ENCODE measurements around the gene ADGRG3.
"Not testable (repeated sequence)": the region's sequence is repeated elsewhere in the genome, so short reads cannot be mapped to it uniquely, and the experiment has no call there.

The ADGRG3 gene

DNA sequence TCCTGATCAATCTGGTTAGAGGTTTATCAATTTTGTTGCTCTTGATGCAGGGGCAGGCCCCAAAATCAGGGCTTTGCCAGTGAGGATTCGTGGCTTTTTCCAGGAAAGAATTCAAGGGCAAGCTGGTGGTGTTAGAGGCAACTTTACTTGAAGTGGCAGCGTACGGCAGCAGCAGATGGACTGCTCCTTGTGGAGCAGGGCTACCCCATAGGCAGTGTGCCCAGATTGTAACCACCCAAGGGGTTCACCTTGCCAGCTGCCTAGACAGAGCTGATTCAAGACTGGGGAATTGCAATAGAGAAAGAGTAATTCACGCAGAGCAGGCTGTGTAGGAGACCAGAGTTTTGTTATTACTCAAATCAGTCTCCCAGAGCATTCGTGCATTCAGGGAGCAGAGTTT, 43.2 kb downstream of the ADGRG3 start (continued):
- TF ChIP-seq, protein P1, sequence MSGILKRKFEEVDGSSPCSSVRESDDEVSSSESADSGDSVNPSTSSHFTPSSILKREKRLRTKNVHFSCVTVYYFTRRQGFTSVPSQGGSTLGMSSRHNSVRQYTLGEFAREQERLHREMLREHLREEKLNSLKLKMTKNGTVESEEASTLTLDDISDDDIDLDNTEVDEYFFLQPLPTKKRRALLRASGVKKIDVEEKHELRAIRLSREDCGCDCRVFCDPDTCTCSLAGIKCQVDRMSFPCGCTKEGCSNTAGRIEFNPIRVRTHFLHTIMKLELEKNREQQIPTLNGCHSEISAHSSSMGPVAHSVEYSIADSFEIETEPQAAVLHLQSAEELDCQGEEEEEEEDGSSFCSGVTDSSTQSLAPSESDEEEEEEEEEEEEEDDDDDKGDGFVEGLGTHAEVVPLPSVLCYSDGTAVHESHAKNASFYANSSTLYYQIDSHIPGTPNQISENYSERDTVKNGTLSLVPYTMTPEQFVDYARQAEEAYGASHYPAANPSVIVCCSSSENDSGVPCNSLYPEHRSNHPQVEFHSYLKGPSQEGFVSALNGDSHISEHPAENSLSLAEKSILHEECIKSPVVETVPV (CRISPR knock-in tag; IDR thresholded peaks at IDR 0.05) = no peak
- TF ChIP-seq OSR1 (CRISPR knock-in tag; IDR thresholded peaks at IDR 0.05) = no peak
- TF ChIP-seq TOX (CRISPR knock-in tag; IDR thresholded peaks at IDR 0.05; ENCODE audit: borderline replicate concordance) = no peak

DNA sequence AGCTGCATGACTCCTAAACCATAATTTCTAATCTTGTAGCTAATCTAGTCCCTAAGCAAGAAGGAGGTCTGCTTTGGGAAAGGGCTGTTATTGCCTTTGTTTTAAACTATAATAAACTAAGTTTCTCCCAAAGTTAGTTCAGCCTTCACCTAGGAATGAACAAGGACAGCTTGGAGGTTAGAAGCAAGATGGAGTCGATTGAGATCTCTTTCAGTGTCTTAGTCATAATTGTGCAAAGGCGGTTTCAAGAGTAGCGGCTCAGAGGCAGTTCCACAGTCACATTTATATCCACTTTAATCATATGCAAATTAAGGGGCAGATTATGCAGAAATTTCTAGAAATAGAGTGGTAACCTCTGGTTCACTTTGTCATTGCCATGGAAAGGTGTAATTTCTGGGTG, 43.9 kb downstream of the ADGRG3 start:
- ATAC-seq = no peak
- TF ChIP-seq ARNTL (CRISPR knock-in tag; IDR thresholded peaks at IDR 0.05; ENCODE audit: borderline replicate concordance, low read depth) (no peak), CSDC2 (CRISPR knock-in tag; IDR thresholded peaks at IDR 0.05) (no peak), TCF4 (CRISPR knock-in tag; IDR thresholded peaks at IDR 0.05; ENCODE audit: borderline replicate concordance) (no peak), ZC3H10 (CRISPR knock-in tag; IDR thresholded peaks at IDR 0.05) (no peak), BACH2 (CRISPR knock-in tag; IDR thresholded peaks at IDR 0.05; ENCODE audit: borderline replicate concordance) (no peak), TOX (CRISPR knock-in tag; IDR thresholded peaks at IDR 0.05; ENCODE audit: borderline replicate concordance) (no peak)
- TF ChIP-seq, protein P2, sequence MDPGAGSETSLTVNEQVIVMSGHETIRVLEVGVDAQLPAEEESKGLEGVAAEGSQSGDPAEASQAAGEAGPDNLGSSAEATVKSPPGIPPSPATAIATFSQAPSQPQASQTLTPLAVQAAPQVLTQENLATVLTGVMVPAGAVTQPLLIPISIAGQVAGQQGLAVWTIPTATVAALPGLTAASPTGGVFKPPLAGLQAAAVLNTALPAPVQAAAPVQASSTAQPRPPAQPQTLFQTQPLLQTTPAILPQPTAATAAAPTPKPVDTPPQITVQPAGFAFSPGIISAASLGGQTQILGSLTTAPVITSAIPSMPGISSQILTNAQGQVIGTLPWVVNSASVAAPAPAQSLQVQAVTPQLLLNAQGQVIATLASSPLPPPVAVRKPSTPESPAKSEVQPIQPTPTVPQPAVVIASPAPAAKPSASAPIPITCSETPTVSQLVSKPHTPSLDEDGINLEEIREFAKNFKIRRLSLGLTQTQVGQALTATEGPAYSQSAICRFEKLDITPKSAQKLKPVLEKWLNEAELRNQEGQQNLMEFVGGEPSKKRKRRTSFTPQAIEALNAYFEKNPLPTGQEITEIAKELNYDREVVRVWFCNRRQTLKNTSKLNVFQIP (CRISPR knock-in tag; IDR thresholded peaks at IDR 0.05; ENCODE audit: borderline replicate concordance, low read depth) = no peak
- TF ChIP-seq, protein P3, sequence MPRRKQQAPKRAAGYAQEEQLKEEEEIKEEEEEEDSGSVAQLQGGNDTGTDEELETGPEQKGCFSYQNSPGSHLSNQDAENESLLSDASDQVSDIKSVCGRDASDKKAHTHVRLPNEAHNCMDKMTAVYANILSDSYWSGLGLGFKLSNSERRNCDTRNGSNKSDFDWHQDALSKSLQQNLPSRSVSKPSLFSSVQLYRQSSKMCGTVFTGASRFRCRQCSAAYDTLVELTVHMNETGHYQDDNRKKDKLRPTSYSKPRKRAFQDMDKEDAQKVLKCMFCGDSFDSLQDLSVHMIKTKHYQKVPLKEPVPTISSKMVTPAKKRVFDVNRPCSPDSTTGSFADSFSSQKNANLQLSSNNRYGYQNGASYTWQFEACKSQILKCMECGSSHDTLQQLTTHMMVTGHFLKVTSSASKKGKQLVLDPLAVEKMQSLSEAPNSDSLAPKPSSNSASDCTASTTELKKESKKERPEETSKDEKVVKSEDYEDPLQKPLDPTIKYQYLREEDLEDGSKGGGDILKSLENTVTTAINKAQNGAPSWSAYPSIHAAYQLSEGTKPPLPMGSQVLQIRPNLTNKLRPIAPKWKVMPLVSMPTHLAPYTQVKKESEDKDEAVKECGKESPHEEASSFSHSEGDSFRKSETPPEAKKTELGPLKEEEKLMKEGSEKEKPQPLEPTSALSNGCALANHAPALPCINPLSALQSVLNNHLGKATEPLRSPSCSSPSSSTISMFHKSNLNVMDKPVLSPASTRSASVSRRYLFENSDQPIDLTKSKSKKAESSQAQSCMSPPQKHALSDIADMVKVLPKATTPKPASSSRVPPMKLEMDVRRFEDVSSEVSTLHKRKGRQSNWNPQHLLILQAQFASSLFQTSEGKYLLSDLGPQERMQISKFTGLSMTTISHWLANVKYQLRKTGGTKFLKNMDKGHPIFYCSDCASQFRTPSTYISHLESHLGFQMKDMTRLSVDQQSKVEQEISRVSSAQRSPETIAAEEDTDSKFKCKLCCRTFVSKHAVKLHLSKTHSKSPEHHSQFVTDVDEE (CRISPR knock-in tag; IDR thresholded peaks at IDR 0.05) = no peak

DNA sequence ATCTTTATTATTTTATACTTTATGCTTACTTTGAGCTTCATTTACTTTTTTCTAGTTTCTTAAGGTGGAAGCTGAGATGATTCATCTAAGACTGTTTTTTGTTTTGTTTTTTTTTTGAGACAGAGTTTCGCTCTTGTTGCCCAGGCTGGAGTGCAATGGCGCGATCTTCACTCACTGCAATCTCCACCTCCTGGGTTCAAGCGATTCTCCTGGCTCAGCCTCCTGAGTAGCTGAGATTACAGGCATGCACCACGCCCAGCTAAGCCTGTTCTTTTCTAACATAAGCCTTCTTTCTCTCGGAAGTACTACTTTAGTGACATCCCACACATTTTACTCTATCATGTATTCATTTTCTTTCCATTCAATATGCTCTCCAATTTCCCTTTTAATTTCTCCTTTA, 44.5 kb downstream of the ADGRG3 start:
- not testable (repeated sequence) for ATAC-seq

- no peak for ATAC-seq
- no peak for TF ChIP-seq ESRRG (CRISPR knock-in tag; IDR thresholded peaks at IDR 0.05)
- TF ChIP-seq GLIS3 (CRISPR knock-in tag; IDR thresholded peaks at IDR 0.05) = no peak
- TF ChIP-seq ZNF70 (CRISPR knock-in tag; IDR thresholded peaks at IDR 0.05) = no peak
- TF ChIP-seq TCF4 (CRISPR knock-in tag; IDR thresholded peaks at IDR 0.05; ENCODE audit: borderline replicate concordance) = no peak
- no peak for TF ChIP-seq BACH2 (CRISPR knock-in tag; IDR thresholded peaks at IDR 0.05; ENCODE audit: borderline replicate concordance)
- no peak for TF ChIP-seq SNAI2 (CRISPR knock-in tag; IDR thresholded peaks at IDR 0.05)
- TF ChIP-seq, protein P1 (CRISPR knock-in tag; IDR thresholded peaks at IDR 0.05) = no peak
- TF ChIP-seq, protein P4, sequence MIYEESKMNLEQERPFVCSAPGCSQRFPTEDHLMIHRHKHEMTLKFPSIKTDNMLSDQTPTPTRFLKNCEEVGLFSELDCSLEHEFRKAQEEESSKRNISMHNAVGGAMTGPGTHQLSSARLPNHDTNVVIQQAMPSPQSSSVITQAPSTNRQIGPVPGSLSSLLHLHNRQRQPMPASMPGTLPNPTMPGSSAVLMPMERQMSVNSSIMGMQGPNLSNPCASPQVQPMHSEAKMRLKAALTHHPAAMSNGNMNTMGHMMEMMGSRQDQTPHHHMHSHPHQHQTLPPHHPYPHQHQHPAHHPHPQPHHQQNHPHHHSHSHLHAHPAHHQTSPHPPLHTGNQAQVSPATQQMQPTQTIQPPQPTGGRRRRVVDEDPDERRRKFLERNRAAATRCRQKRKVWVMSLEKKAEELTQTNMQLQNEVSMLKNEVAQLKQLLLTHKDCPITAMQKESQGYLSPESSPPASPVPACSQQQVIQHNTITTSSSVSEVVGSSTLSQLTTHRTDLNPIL (CRISPR knock-in tag; IDR thresholded peaks at IDR 0.05; ENCODE audit: low read depth) = no peak
- TF ChIP-seq ISL1 (CRISPR knock-in tag; IDR thresholded peaks at IDR 0.05) = no peak
- no peak for TF ChIP-seq ZNF565 (CRISPR knock-in tag; conservative IDR thresholded peaks at IDR 0.05; ENCODE audit: low read depth)
These were observed 45.5 kb downstream of the ADGRG3 start for GRCh38 chr16:57713596-57713995.

DNA sequence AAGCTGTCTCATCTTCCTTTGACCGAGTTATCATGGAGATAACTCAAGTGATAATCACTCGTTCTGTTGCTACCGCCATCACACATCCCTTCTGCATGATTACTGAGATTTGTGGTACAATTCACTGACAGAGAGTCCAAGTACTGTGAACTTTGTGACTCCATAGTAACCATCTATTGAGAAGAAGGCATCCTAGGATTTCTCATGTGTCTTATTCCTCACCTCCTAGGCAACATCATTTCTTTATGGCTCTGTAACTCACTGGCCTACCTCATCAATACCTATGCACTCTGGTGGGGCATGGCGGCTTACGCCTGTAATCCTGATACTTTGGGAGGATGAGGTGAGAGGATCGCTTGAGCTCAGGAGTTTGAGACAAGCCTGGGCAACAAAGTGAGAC, 45.9 kb downstream of the ADGRG3 start:
- no peak for ATAC-seq
- TF ChIP-seq ZFP30 (CRISPR knock-in tag; IDR thresholded peaks at IDR 0.05) = no peak
- no peak for TF ChIP-seq ESRRG (CRISPR knock-in tag; IDR thresholded peaks at IDR 0.05)
- no peak for TF ChIP-seq ISL1 (CRISPR knock-in tag; IDR thresholded peaks at IDR 0.05)
- TF ChIP-seq ZNF70 (CRISPR knock-in tag; IDR thresholded peaks at IDR 0.05) = no peak
- TF ChIP-seq, protein P1 (CRISPR knock-in tag; IDR thresholded peaks at IDR 0.05) = no peak
- TF ChIP-seq ZFP3 (CRISPR knock-in tag; IDR thresholded peaks at IDR 0.05) = no peak
- TF ChIP-seq TOX (CRISPR knock-in tag; IDR thresholded peaks at IDR 0.05; ENCODE audit: borderline replicate concordance) = no peak
- no peak for TF ChIP-seq ZNF565 (CRISPR knock-in tag; conservative IDR thresholded peaks at IDR 0.05; ENCODE audit: low read depth)
- TF ChIP-seq CSDC2 (CRISPR knock-in tag; IDR thresholded peaks at IDR 0.05) = no peak
- no peak for TF ChIP-seq OSR1 (CRISPR knock-in tag; IDR thresholded peaks at IDR 0.05)
- no peak for TF ChIP-seq ZNF8 (CRISPR knock-in tag; IDR thresholded peaks at IDR 0.05)
- no peak for TF ChIP-seq RARB (CRISPR knock-in tag; IDR thresholded peaks at IDR 0.05)
- no peak for TF ChIP-seq SNAI2 (CRISPR knock-in tag; IDR thresholded peaks at IDR 0.05)
- TF ChIP-seq PPARA (CRISPR knock-in tag; IDR thresholded peaks at IDR 0.05; ENCODE audit: borderline replicate concordance) = no peak
- TF ChIP-seq ARNTL (CRISPR knock-in tag; IDR thresholded peaks at IDR 0.05; ENCODE audit: borderline replicate concordance, low read depth) = no peak
